WTC11 (cell line): ENCODE measurements around the gene COPZ1.

ENCODE experiments used
- ESRRA ChIP-seq: sonication (generic); formaldehyde crosslinking; IDR thresholded peaks from 2 replicates; pipeline ENCODE4 v1.8.1; 2022; ENCODE audit warnings: mild to moderate bottlenecking, missing genetic modification reagents, borderline replicate concordance
- TCF7 ChIP-seq: sonication (generic); formaldehyde crosslinking; IDR thresholded peaks from 2 replicates; pipeline ENCODE4 v1.8.0; 2022; ENCODE audit warnings: mild to moderate bottlenecking, low read depth, missing genetic modification reagents, moderate library complexity
- TF ChIP-seq, protein P1 (sequence below): fragments of 200-600 bp; IDR thresholded peaks from 2 replicates; pipeline ENCODE4 v1.8.0; 2022; ENCODE audit warnings: antibody characterized with exemption
- TF ChIP-seq, protein P2 (sequence below): sonication (generic); formaldehyde crosslinking; IDR thresholded peaks from 2 replicates; pipeline ENCODE4 v1.8.0; 2022; ENCODE audit warnings: mild to moderate bottlenecking, missing genetic modification reagents
- TF ChIP-seq, protein P3 (sequence below): sonication (generic); formaldehyde crosslinking; IDR thresholded peaks from 2 replicates; pipeline ENCODE4 v1.8.1; 2022; ENCODE audit warnings: missing genetic modification reagents, borderline replicate concordance

DNA sequence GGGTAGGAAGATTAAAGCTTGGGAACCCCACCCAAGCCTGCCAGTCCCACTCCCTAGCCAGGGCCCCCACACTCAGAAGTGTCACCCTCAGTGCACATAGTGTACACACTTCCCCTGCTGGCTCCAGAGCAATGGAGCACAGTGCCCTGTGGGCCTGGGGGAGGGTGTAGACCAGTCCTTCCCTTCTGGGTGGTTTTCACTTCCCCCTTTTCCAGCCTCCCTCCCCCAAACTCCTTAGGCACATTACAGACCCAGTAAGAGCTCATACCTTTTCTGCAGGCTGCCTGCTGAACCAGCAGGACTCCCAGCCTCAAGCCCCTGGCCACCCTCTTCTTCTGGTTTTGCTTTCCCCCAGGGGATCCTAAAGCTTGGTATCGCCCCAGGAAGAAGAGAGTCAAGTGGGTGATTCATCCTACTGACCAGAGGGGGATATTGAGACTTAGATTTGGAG is 59.7 kb downstream of the COPZ1 start, which contains the start of gene ZNF385A:
- TF ChIP-seq, protein P1, sequence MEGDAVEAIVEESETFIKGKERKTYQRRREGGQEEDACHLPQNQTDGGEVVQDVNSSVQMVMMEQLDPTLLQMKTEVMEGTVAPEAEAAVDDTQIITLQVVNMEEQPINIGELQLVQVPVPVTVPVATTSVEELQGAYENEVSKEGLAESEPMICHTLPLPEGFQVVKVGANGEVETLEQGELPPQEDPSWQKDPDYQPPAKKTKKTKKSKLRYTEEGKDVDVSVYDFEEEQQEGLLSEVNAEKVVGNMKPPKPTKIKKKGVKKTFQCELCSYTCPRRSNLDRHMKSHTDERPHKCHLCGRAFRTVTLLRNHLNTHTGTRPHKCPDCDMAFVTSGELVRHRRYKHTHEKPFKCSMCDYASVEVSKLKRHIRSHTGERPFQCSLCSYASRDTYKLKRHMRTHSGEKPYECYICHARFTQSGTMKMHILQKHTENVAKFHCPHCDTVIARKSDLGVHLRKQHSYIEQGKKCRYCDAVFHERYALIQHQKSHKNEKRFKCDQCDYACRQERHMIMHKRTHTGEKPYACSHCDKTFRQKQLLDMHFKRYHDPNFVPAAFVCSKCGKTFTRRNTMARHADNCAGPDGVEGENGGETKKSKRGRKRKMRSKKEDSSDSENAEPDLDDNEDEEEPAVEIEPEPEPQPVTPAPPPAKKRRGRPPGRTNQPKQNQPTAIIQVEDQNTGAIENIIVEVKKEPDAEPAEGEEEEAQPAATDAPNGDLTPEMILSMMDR: no peak
- TF ChIP-seq, protein P2, sequence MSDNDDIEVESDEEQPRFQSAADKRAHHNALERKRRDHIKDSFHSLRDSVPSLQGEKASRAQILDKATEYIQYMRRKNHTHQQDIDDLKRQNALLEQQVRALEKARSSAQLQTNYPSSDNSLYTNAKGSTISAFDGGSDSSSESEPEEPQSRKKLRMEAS (CRISPR knock-in tag): no peak
- TF ChIP-seq ESRRA (CRISPR knock-in tag) (no peak), TCF7 (CRISPR knock-in tag) (no peak)
- TF ChIP-seq, protein P3, sequence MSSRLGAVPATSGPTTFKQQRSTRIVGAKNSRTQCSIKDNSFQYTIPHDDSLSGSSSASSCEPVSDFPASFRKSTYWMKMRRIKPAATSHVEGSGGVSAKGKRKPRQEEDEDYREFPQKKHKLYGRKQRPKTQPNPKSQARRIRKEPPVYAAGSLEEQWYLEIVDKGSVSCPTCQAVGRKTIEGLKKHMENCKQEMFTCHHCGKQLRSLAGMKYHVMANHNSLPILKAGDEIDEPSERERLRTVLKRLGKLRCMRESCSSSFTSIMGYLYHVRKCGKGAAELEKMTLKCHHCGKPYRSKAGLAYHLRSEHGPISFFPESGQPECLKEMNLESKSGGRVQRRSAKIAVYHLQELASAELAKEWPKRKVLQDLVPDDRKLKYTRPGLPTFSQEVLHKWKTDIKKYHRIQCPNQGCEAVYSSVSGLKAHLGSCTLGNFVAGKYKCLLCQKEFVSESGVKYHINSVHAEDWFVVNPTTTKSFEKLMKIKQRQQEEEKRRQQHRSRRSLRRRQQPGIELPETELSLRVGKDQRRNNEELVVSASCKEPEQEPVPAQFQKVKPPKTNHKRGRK (CRISPR knock-in tag): no peak
